HCT116 (cell line): Measurements from ENCODE around the gene PRSS21. TPM values are rescaled to one million over a fixed set of nuclear protein-coding genes. Genes with fewer than 3 reads are reported as not detected.
A peak's percentile ranks its signal among the peaks of the same experiment; 100 is the strongest.

ENCODE experiments used
- ATAC-seq: fragments of 200-7000 bp; cut with Tn5 transposase; 2 replicates; pipeline ENCODE4 v1.9.1; 2020; ENCODE audit warnings: mild to moderate bottlenecking, moderate library complexity
- BruUV-seq: library from RNA; stranded (reverse); fragments of 400-500 nt; replicated peaks from 2 replicates; lab custom pipeline; 2021; lab: Mats Ljungman, UMichigan
- CTCF ChIA-PET: fragments of 300-600 bp; sonication (Branson Sonifier 250); formaldehyde crosslinking; loops from one replicate; lab custom pipeline; 2021; ENCODE audit warnings: antibody characterized with exemption; lab: Charles Lee
- POLR2A ChIA-PET: fragments of 300-600, 350-600 bp; sonication (Branson Sonifier 250); formaldehyde crosslinking; loops from one replicate; lab custom pipeline; 2021; ENCODE audit warnings: antibody characterized with exemption; lab: Charles Lee
- RAD21 ChIA-PET, 2 experiments: fragments of 300-600 bp; sonication (Branson Sonifier 250); formaldehyde crosslinking; loops; one replicate each; lab custom pipeline; 2023; ENCODE audit warnings: low total read pairs in 2 of 2; ENCODE audit not compliant: uncharacterized antibody in 2 of 2, unreplicated experiment in 2 of 2, low non-redundant PET in 1 of 2; lab: Charles Lee
- DNase-seq: peaks from one replicate; pipeline ENCODE4 v3.0.0-alpha.2; 2010; ENCODE audit warnings: low read depth, low spot score
- H2AFZ ChIP-seq: fragments of 200-600 bp; shearing (Covaris generic), sonication (generic); 2 replicates; pipeline ENCODE4 v1.6.1; 2017; ENCODE audit warnings: low read depth, mixed run types, mixed read lengths, antibody characterized with exemption, low read length; ENCODE audit not compliant: poor library complexity, severe bottlenecking
- H3K27ac ChIP-seq: 2 replicates; pipeline ENCODE4 v1.5.1; 2012; ENCODE audit warnings: low read depth, low read length
- H3K27me3 ChIP-seq: fragments of 200-600 bp; sonication (generic); 2 replicates; pipeline ENCODE4 v1.6.1; 2016; ENCODE audit warnings: mixed run types, low read length, mixed read lengths; ENCODE audit not compliant: insufficient read depth
- H3K36me3 ChIP-seq, 2 experiments: fragments of 200-500 bp in 1 of 2; fragments of 200-600 bp in 1 of 2; sonication (Bioruptor generic) in 1 of 2; sonication (generic) in 1 of 2; 2 replicates each; pipeline versions ENCODE4 v1.5.1 to v1.6.1; 2014 to 2016; ENCODE audit warnings: low read length in 2 of 2, inconsistent platforms in 1 of 2, mixed read lengths in 1 of 2, mixed run types in 1 of 2; ENCODE audit not compliant: insufficient read depth in 2 of 2, control insufficient read depth in 1 of 2
- H3K4me1 ChIP-seq, 2 experiments: fragments of 200-600 bp in 1 of 2; sonication (generic) in 1 of 2; 2 replicates each; pipeline versions ENCODE4 v1.5.1 to v1.6.1; 2012 to 2017; ENCODE audit warnings: low read length in 2 of 2, inconsistent platforms in 1 of 2, mild to moderate bottlenecking in 1 of 2, mixed read lengths in 1 of 2, mixed run types in 1 of 2, moderate library complexity in 1 of 2; ENCODE audit not compliant: insufficient read depth in 2 of 2, control insufficient read depth in 1 of 2
- H3K4me2 ChIP-seq: fragments of 200-600 bp; sonication (generic); 2 replicates; pipeline ENCODE4 v1.6.1; 2017; ENCODE audit warnings: mixed run types, low read length, mixed read lengths
- H3K4me3 ChIP-seq, 2 experiments: fragments of 200-600 bp in 1 of 2; sonication (generic) in 1 of 2; replicated peaks in 1 of 2; 2 replicates each; pipeline ENCODE4 v1.5.1; 2011 to 2016; ENCODE audit warnings: low read length in 2 of 2, control low read depth in 1 of 2, low read depth in 1 of 2, mild to moderate bottlenecking in 1 of 2, mixed read lengths in 1 of 2, mixed run types in 1 of 2
- H3K79me2 ChIP-seq: fragments of 200-600 bp; sonication (generic); 2 replicates; pipeline ENCODE4 v1.6.1; 2017; ENCODE audit warnings: mild to moderate bottlenecking, mixed run types, low read length, moderate library complexity, mixed read lengths; ENCODE audit not compliant: insufficient read depth
- H3K9ac ChIP-seq: fragments of 200-600 bp; sonication (generic); 2 replicates; pipeline ENCODE4 v1.6.1; 2016; ENCODE audit warnings: low read length, mixed read lengths
- H3K9me2 ChIP-seq: fragments of 200-600 bp; sonication (generic), shearing (Covaris generic); 2 replicates; pipeline ENCODE4 v1.6.1; 2017; ENCODE audit warnings: mixed run types, mild to moderate bottlenecking, moderate library complexity; ENCODE audit not compliant: insufficient read depth
- H3K9me3 ChIP-seq, 2 experiments: fragments of 200-500 bp in 1 of 2; fragments of 200-600 bp in 1 of 2; sonication (Bioruptor generic) in 1 of 2; sonication (generic) in 1 of 2; 2 replicates each; pipeline ENCODE4 v1.6.1; 2014 to 2017; ENCODE audit warnings: low read length in 2 of 2, mixed read lengths in 2 of 2, inconsistent platforms in 1 of 2, low read depth in 1 of 2, mild to moderate bottlenecking in 1 of 2, mixed run types in 1 of 2, moderate library complexity in 1 of 2; ENCODE audit not compliant: control insufficient read depth in 1 of 2, insufficient read depth in 1 of 2
- H4K20me1 ChIP-seq: fragments of 200-600 bp; sonication (generic), shearing (Covaris generic); 2 replicates; pipeline ENCODE4 v1.6.1; 2017; ENCODE audit warnings: mixed run types, mild to moderate bottlenecking, moderate library complexity; ENCODE audit not compliant: insufficient read depth
- FOSL1 ChIP-seq: IDR thresholded peaks from 2 replicates; pipeline ENCODE4 v1.6.1; 2012; ENCODE audit warnings: low read depth
- SIN3A ChIP-seq: IDR thresholded peaks from 2 replicates; pipeline ENCODE4 v1.6.1; 2012; ENCODE audit warnings: low read depth
- YY1 ChIP-seq: IDR thresholded peaks from 2 replicates; pipeline ENCODE4 v1.6.1; 2011; ENCODE audit warnings: low read length, low read depth, moderate library complexity, mild to moderate bottlenecking; ENCODE audit not compliant: insufficient replicate concordance; ENCODE audit errors: extremely low read depth
- ZFX ChIP-seq: fragments of 450-650 bp; IDR thresholded peaks from 2 replicates; pipeline ENCODE4 v1.6.1; 2017
- ZNF274 ChIP-seq: fragments of 200-500 bp; sonication (Bioruptor generic); IDR thresholded peaks from 2 replicates; pipeline ENCODE4 v1.6.1; 2014; ENCODE audit warnings: mild to moderate bottlenecking, low read depth, low read length, inconsistent platforms
- intact Hi-C: fragments of 100-400 bp; cut with micrococcal nuclease; formaldehyde crosslinking; loops from 2 replicates; pipeline ENCODE4 v1.10.0; 2022
- total RNA-seq: library from RNA; stranded (reverse); gene quantifications from one replicate; pipeline ENCODE4 v1.2.1, GENCODE V29; 2021; ENCODE audit not compliant: unreplicated experiment
- TF ChIP-seq, protein P1 (sequence below): IDR thresholded peaks from 2 replicates; pipeline ENCODE4 v1.6.1; 2012

PRSS21 gene
- total RNA-seq, 1 experiment from 2014 or later: 0.39 TPM

GRCh38 chr16:2810651-2811050 lies 6.4 kb upstream of the PRSS21 start:
- Histone ChIP-seq H3K27ac (no peak overlapping the region), H3K79me2 (no peaks in the 10 kb centered on the region), H3K9me3 (peaks cover 0 to 2% of the 10 kb centered on the region in 2 experiments; a peak in 1 of 4 replicates), H3K27me3 (no peaks in the 10 kb centered on the region), H3K4me3 (no peak overlapping the region), H3K36me3 (no peaks in the 10 kb centered on the region), H3K4me1 (peaks cover 3 to 7% of the 10 kb centered on the region in 2 experiments; a peak in 1 of 4 replicates)
- POLR2A ChIA-PET: no interaction called here
- CTCF ChIA-PET: no interaction called here
- DNase-seq: no peak
- BruUV-seq: no TSS peak
- TF ChIP-seq FOSL1 (no peak), ZNF274 (no peak)
- TF ChIP-seq, all 23 proteins: peak for 0
- intact Hi-C loops: no loop called here
- H4K20me1 ChIP-seq: no peaks in the 10 kb centered on the region
- RAD21 ChIA-PET: no interaction called here
- no peak overlapping the region for H3K4me2 ChIP-seq
- H3K9ac ChIP-seq: no peak overlapping the region
- ATAC-seq: no peak
- H2AFZ ChIP-seq: no peak overlapping the region
- no peaks in the 10 kb centered on the region for H3K9me2 ChIP-seq

- DNase-seq (no peak), ATAC-seq (peak; percentile 63)
- RAD21 ChIA-PET: no interaction called here
- H3K79me2 ChIP-seq: no peaks in the 10 kb centered on the region
- BruUV-seq: no TSS peak
- H3K4me3 ChIP-seq: no peak overlapping the region
- POLR2A ChIA-PET: no interaction called here
- CTCF ChIA-PET: no interaction called here
- H4K20me1 ChIP-seq: no peaks in the 10 kb centered on the region
- no peaks in the 10 kb centered on the region for H3K36me3 ChIP-seq
- H2AFZ ChIP-seq: no peak overlapping the region
- intact Hi-C loops: no loop called here
- no peak overlapping the region; the same call in 1 of the 2 replicates for H3K27ac ChIP-seq
- peaks cover 3 to 7% of the 10 kb centered on the region in 2 experiments; a peak in 1 of 4 replicates for H3K4me1 ChIP-seq
- no peak overlapping the region for H3K4me2 ChIP-seq
- no peaks in the 10 kb centered on the region for H3K27me3 ChIP-seq
- no peaks in the 10 kb centered on the region for H3K9me3 ChIP-seq
- no peak overlapping the region for H3K9ac ChIP-seq
- no peaks in the 10 kb centered on the region for H3K9me2 ChIP-seq
- TF ChIP-seq SIN3A (no peak), ZFX (no peak), YY1 (no peak)
- TF ChIP-seq, protein P1, sequence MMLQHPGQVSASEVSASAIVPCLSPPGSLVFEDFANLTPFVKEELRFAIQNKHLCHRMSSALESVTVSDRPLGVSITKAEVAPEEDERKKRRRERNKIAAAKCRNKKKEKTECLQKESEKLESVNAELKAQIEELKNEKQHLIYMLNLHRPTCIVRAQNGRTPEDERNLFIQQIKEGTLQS: no peak
Measured at GRCh38 chr16:2811703-2812471, 5.2 kb upstream of the PRSS21 start.
